Fibroblast of villous mesenchyme (primary cell): ENCODE results near the gene EEF2. TPM values are rescaled to one million over a fixed set of nuclear protein-coding genes. Genes with fewer than 3 reads are reported as not detected.

Source experiments
- DNase-seq: peaks from one replicate; pipeline ENCODE4 v3.0.0-alpha.2; 2010; ENCODE audit warnings: low read depth
- H3K4me3 ChIP-seq: 2 replicates; pipeline ENCODE4 v1.5.1; 2011; ENCODE audit warnings: low read depth, mild to moderate bottlenecking, low read length
- CTCF ChIP-seq: IDR thresholded peaks from 2 replicates; pipeline ENCODE4 v1.5.1; 2012; ENCODE audit warnings: low read depth, mild to moderate bottlenecking, low read length; ENCODE audit not compliant: insufficient read depth
- small RNA-seq: library from RNA; depleted of rRNA; stranded (forward); fragments of <200 nt; gene quantifications from one replicate; pipeline ENCODE3, GENCODE V24; 2012
- total RNA-seq: library from RNA; depleted of rRNA; stranded (reverse); fragments of >200 nt; gene quantifications from 2 replicates; pipeline ENCODE4 v1.2.3, GENCODE V29; 2012

Gene EEF2
- total RNA-seq, 1 donor, result 1,932 TPM

- no peak overlapping the region for H3K4me3 ChIP-seq
- TF ChIP-seq CTCF, result no peak
- DNase-seq, result no peak
Observed at GRCh38 chr19:3931041-3931440, 54.2 kb downstream of the EEF2 start.

Small RNAs within 50 kb of the gene (small RNA-seq; reads per million reads assigned to genes)
- 23.0 reads per million, percentile 94 among the genes with 10 or more reads in this experiment for gene SNORD37

Other genes with a start within 250 kb of the EEF2 start
- 19.4 and 22.2 TPM in 2 replicates for gene APBA3, start 223.8 kb downstream of the EEF2 start, total RNA-seq
- gene MRPL54, start 222.8 kb downstream of the EEF2 start, total RNA-seq, result 48.4 and 64.1 TPM in 2 replicates
- not detected in 2 replicates for gene RAX2, start 213.2 kb downstream of the EEF2 start, total RNA-seq
- gene MATK, start 199.1 kb downstream of the EEF2 start, total RNA-seq, result not detected in 2 replicates
- gene ZFR2, start 116.4 kb downstream of the EEF2 start, total RNA-seq, result not detected in 2 replicates
- 0.32 and 0.43 TPM in 2 replicates for gene ATCAY, start 104.8 kb downstream of the EEF2 start, total RNA-seq
- gene NMRK2, start 52.4 kb downstream of the EEF2 start, total RNA-seq, result not detected in 2 replicates
- gene DAPK3, start 14.4 kb downstream of the EEF2 start, total RNA-seq, result 209 and 213 TPM in 2 replicates
- gene PIAS4, start 22.3 kb upstream of the EEF2 start, total RNA-seq, result 17.3 and 26.7 TPM in 2 replicates
- 30.9 and 31.5 TPM in 2 replicates for gene ZBTB7A, start 81.4 kb upstream of the EEF2 start, total RNA-seq
- 137 and 180 TPM in 2 replicates for gene MAP2K2, start 138.7 kb upstream of the EEF2 start, total RNA-seq
- not detected in 2 replicates for gene CREB3L3, start 168.2 kb upstream of the EEF2 start, total RNA-seq
- 10.4 and 10.6 TPM in 2 replicates for gene SIRT6, start 197.1 kb upstream of the EEF2 start, total RNA-seq
- under 0.01 and 0.43 TPM in 2 replicates for gene ANKRD24, start 197.2 kb upstream of the EEF2 start, total RNA-seq
- 1.3 TPM in 1 of 2 replicates, not detected in the other for gene EBI3, start 244.1 kb upstream of the EEF2 start, total RNA-seq